ENCODE data around the gene GOLGA8Q. TPM values are rescaled to one million over a fixed set of nuclear protein-coding genes. Genes with fewer than 3 reads are reported as not detected.
"Not testable (repeated sequence)": the region's sequence is repeated elsewhere in the genome, so short reads cannot be mapped to it uniquely, and the experiment has no call there.

The GOLGA8Q gene
- 1.1 and 1.4 TPM in 2 replicates for total RNA-seq
- 0.06 and 0.46 TPM in 2 replicates for polyA plus RNA-seq
- 0.22 and 0.23 TPM in 2 replicates for polyA plus RNA-seq (2011; cell fraction: cytosol; rRNA removed)
- 4.2 and 5.0 TPM in 2 replicates for polyA plus RNA-seq (2011; cell fraction: nucleus; rRNA removed)
- 0.46 and 0.79 TPM in 2 replicates for polyA plus RNA-seq (2012)
- 0.38 and 0.73 TPM in 2 replicates for polyA minus RNA-seq
- not detected for polyA minus RNA-seq (2011; cell fraction: cytosol; rRNA and poly(A)+ RNA removed)
- 1.5 TPM in 1 of 2 replicates, not detected in the other for polyA minus RNA-seq (2011; cell fraction: nucleus; rRNA and poly(A)+ RNA removed)
- Bru-seq, nascent RNA, result percentile 14 among the genes with signal in this experiment
- BruChase-seq, experiment 1, labeled RNA remaining after a 6-hour chase, result percentile 34 among the genes with signal in this experiment
- BruChase-seq, experiment 2, labeled RNA remaining after a 2-hour chase, result percentile 29 among the genes with signal in this experiment
- long read RNA-seq, result 0 reads

DNA sequence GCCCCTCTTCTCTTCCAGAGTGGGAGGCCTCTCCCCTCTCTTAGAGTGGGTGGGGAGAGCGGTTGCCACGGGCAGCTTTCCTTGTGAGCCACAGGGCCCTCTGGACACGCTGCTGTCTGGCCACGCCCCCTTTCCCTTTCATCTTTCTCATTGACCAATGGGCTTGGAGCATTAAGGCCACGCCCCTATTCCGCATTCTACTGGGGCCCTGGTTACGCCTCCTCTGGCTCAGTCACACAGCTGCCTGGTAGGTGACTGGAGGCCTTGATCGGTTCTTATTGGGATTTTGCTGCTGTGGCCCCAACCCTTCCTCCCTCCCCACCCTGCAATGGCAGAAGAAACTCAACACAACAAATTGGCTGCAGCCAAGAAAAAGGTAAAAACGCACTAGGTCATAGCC, at the start of gene GOLGA8Q:
Gene GOLGA8Q (plus strand): TSS at position 301 of the 400 bp plus-strand sequence. CDS start 28 bp downstream, at position 329.
- H3K27ac ChIP-seq (ENCODE audit: insufficient read depth, low read depth, low read length); CTCF ChIA-PET; POLR2A ChIA-PET; H3K9me3 ChIP-seq (replicated peaks; ENCODE audit: control insufficient read depth, insufficient read depth, low read length); H4K20me1 ChIP-seq (replicated peaks; ENCODE audit: control insufficient read depth, extremely low read depth, insufficient read depth, low read length); H3K4me3 ChIP-seq (replicated peaks in 1 of 3; ENCODE audit: insufficient read depth in 1 of 3, low read depth in 1 of 3, low read length in 3 of 3); H3K36me3 ChIP-seq (ENCODE audit: control insufficient read depth in 2 of 2, extremely low read depth in 1 of 2, insufficient read depth in 2 of 2, low read length in 2 of 2); H3K27me3 ChIP-seq (ENCODE audit: control insufficient read depth in 2 of 2, insufficient read depth in 2 of 2, low read length in 2 of 2); H3K4me2 ChIP-seq (ENCODE audit: insufficient read depth, low read length); BruUV-seq (replicated peaks); H3K9me1 ChIP-seq (replicated peaks; ENCODE audit: control insufficient read depth, extremely low read depth, insufficient read depth, low read length); H3K79me2 ChIP-seq (ENCODE audit: control insufficient read depth, insufficient read depth, low read length); dilution Hi-C loops (cut with MboI; ENCODE audit: extremely low pct_ligation_motif_present, low sequenced_read_pairs); H3K9ac ChIP-seq (replicated peaks; ENCODE audit: extremely low read depth, insufficient read depth, low read length); H3K4me1 ChIP-seq (ENCODE audit: control insufficient read depth, extremely low read depth, insufficient read depth, low read length); H2AFZ ChIP-seq (ENCODE audit: low read depth, low read length); DNase-seq (ENCODE audit: low read depth, low spot score); intact Hi-C loops (cut with micrococcal nuclease); FAIRE-seq: not testable (repeated sequence)

DNA sequence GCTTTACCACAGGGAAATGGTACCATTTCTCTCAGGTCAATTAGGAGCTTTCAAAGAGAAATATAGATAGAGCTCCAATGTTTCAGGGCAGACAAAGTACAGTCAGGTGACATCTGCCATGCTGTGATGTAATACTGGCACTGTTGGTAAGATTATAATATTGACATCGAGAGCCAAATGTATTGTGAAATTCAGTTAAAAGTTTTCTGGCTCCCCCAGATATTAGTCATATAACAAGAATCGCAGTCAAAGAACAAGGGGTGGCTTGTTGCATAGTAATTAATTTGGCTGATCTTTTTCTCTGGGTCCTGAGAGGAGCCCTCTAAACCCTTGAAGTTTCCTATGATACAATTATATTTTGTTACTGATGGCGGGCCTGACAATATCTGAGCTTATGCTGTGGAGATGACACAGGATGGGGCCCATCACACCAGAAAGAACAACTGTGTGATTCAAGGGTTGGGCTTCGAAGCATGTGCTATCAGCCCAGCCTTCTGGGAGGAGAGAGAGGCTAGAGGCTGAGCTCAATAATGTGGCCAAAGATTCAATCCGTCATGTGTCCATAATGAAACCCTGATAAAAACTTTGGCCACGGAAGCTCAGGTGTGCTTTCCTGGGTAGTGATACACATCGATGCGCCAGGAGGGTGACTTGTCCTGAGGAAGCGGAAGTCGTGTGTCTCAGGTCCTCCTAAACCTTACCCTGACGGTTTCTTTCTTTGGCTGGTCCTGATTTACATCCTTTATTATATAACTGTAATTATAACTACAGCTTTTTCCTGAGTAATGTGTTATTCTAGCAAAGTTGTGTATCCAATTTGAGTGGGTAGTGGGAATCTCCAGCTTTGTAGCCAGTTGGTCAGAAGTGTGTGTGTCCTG, 48.7 kb upstream of the GOLGA8Q start:
- CTCF ChIA-PET; H3K4me1 ChIP-seq (ENCODE audit: control insufficient read depth, extremely low read depth, insufficient read depth, low read length); H3K9ac ChIP-seq (replicated peaks; ENCODE audit: extremely low read depth, insufficient read depth, low read length); H2AFZ ChIP-seq (ENCODE audit: low read depth, low read length); H3K9me1 ChIP-seq (replicated peaks; ENCODE audit: control insufficient read depth, extremely low read depth, insufficient read depth, low read length); H3K4me3 ChIP-seq (replicated peaks in 1 of 3; ENCODE audit: insufficient read depth in 1 of 3, low read depth in 1 of 3, low read length in 3 of 3); DNase-seq (ENCODE audit: low read depth, low spot score); dilution Hi-C loops (cut with MboI; ENCODE audit: extremely low pct_ligation_motif_present, low sequenced_read_pairs); FAIRE-seq; H3K27ac ChIP-seq (ENCODE audit: insufficient read depth, low read depth, low read length); H3K27me3 ChIP-seq (ENCODE audit: control insufficient read depth in 2 of 2, insufficient read depth in 2 of 2, low read length in 2 of 2); H3K79me2 ChIP-seq (ENCODE audit: control insufficient read depth, insufficient read depth, low read length); BruUV-seq (replicated peaks); H4K20me1 ChIP-seq (replicated peaks; ENCODE audit: control insufficient read depth, extremely low read depth, insufficient read depth, low read length); POLR2A ChIA-PET; H3K9me3 ChIP-seq (replicated peaks; ENCODE audit: control insufficient read depth, insufficient read depth, low read length); H3K36me3 ChIP-seq (ENCODE audit: control insufficient read depth in 2 of 2, extremely low read depth in 1 of 2, insufficient read depth in 2 of 2, low read length in 2 of 2); H3K4me2 ChIP-seq (ENCODE audit: insufficient read depth, low read length); intact Hi-C loops (cut with micrococcal nuclease): not testable (repeated sequence)

- H3K4me3 ChIP-seq (replicated peaks in 1 of 3; ENCODE audit: insufficient read depth in 1 of 3, low read depth in 1 of 3, low read length in 3 of 3); H3K79me2 ChIP-seq (ENCODE audit: control insufficient read depth, insufficient read depth, low read length); H4K20me1 ChIP-seq (replicated peaks; ENCODE audit: control insufficient read depth, extremely low read depth, insufficient read depth, low read length); POLR2A ChIA-PET; BruUV-seq (replicated peaks); H3K36me3 ChIP-seq (ENCODE audit: control insufficient read depth in 2 of 2, extremely low read depth in 1 of 2, insufficient read depth in 2 of 2, low read length in 2 of 2); H3K27me3 ChIP-seq (ENCODE audit: control insufficient read depth in 2 of 2, insufficient read depth in 2 of 2, low read length in 2 of 2); H3K9ac ChIP-seq (replicated peaks; ENCODE audit: extremely low read depth, insufficient read depth, low read length); CTCF ChIA-PET; H3K9me1 ChIP-seq (replicated peaks; ENCODE audit: control insufficient read depth, extremely low read depth, insufficient read depth, low read length); H3K4me1 ChIP-seq (ENCODE audit: control insufficient read depth, extremely low read depth, insufficient read depth, low read length); H2AFZ ChIP-seq (ENCODE audit: low read depth, low read length); intact Hi-C loops (cut with micrococcal nuclease); dilution Hi-C loops (cut with MboI; ENCODE audit: extremely low pct_ligation_motif_present, low sequenced_read_pairs); H3K27ac ChIP-seq (ENCODE audit: insufficient read depth, low read depth, low read length); H3K4me2 ChIP-seq (ENCODE audit: insufficient read depth, low read length); DNase-seq (ENCODE audit: low read depth, low spot score); FAIRE-seq; H3K9me3 ChIP-seq (replicated peaks; ENCODE audit: control insufficient read depth, insufficient read depth, low read length): not testable (repeated sequence)
Measured at GRCh38 chr15:30504162-30504843, 47.5 kb upstream of the GOLGA8Q start.
